ENCODE results near the gene MADCAM1. TPM values are rescaled to one million over a fixed set of nuclear protein-coding genes. Genes with fewer than 3 reads are reported as not detected.

The MADCAM1 gene
- total and polyA plus RNA-seq, 2 donors (not counting 1 experiment from before 2014, with no cell fraction given), result 0.70 to 2.5 TPM

GRCh38 chr19:524062-524674, 27.9 kb downstream of the MADCAM1 start:
- DNase-seq (no peak), ATAC-seq (ENCODE audit: low read depth) (no peak)
- Histone ChIP-seq H3K4me3 (ENCODE audit: control extremely low read depth in 1 of 5, extremely low read depth in 1 of 5, insufficient read depth in 1 of 5, low read depth in 2 of 5, low read length in 4 of 5) (no peak overlapping the region), H3K27ac (ENCODE audit: low read length in 2 of 2) (no peak overlapping the region), H3K9me3 (ENCODE audit: control extremely low read depth in 1 of 3, control insufficient read depth in 2 of 3, insufficient read depth in 1 of 3, low read length in 2 of 3) (peaks cover 0 to 13% (median 0%) of the 10 kb centered on the region in 3 donors), H3K9ac (ENCODE audit: low read length) (no peak overlapping the region), H3K4me1 (ENCODE audit: control insufficient read depth in 2 of 2, insufficient read depth in 2 of 2, low read length in 2 of 2) (no peaks in the 10 kb centered on the region), H3K36me3 (replicated peaks in 1 of 2; ENCODE audit: control extremely low read depth in 1 of 2, control insufficient read depth in 1 of 2, extremely low read depth in 1 of 2, insufficient read depth in 2 of 2, low read length in 1 of 2) (no peaks in the 10 kb centered on the region), H3K79me2 (ENCODE audit: control insufficient read depth, insufficient read depth, low read length) (no peaks in the 10 kb centered on the region), H2AFZ (ENCODE audit: insufficient read depth, low read depth, low read length, poor library complexity, severe bottlenecking) (no peak overlapping the region), H3K4me2 (replicated peaks; ENCODE audit: low read depth, low read length, poor library complexity, severe bottlenecking) (no peak overlapping the region), H3K27me3 (replicated peaks in 1 of 4; ENCODE audit: control extremely low read depth in 1 of 4, control insufficient read depth in 3 of 4, insufficient read depth in 4 of 4, low read length in 3 of 4) (peaks cover 0 to 4% (median 0%) of the 10 kb centered on the region in 4 experiments), H4K20me1 (ENCODE audit: control insufficient read depth, insufficient read depth, low read length, poor library complexity, severe bottlenecking) (no peaks in the 10 kb centered on the region)
- intact Hi-C loops (cut with micrococcal nuclease), result no loop called here
- no peaks in the 10 kb centered on the region for H3K4me1 Mint-ChIP-seq
- TF ChIP-seq CTCF (IDR thresholded peaks at IDR 0.05) (no peak), EZH2 (IDR thresholded peaks at IDR 0.05; ENCODE audit: borderline replicate concordance, insufficient read depth, low read depth, low read length, poor library complexity, severe bottlenecking) (no peak)
- 83% methylated on average over 29 of the region's 29 CpGs for WGBS (ENCODE audit: insufficient coverage)
- no peaks in the 10 kb centered on the region for H3K9me3 Mint-ChIP-seq (ENCODE audit: insufficient read depth)
- CTCF ChIA-PET, result interaction anchor here (1.1 kb wide), 1 partner anchor 13 kb away, joined by 5 read pairs; no protein-coding TSS in a partner anchor
- POLR2A ChIA-PET, result interaction anchor here (0.7 kb wide), 1 partner anchor 7 kb away, joined by 6 read pairs; the partner anchor contains the start of gene CDC34
- no peak overlapping the region for H3K27ac Mint-ChIP-seq
- no peak overlapping the region for H3K4me3 Mint-ChIP-seq
- peaks cover 9% of the 10 kb centered on the region for H3K27me3 Mint-ChIP-seq

GRCh38 chr19:525029-525428, 28.7 kb downstream of the MADCAM1 start:
- no peak for TF ChIP-seq CTCF (IDR thresholded peaks at IDR 0.05)
- no peak for TF ChIP-seq EZH2 (IDR thresholded peaks at IDR 0.05; ENCODE audit: borderline replicate concordance, insufficient read depth, low read depth, low read length, poor library complexity, severe bottlenecking)
- no peaks in the 10 kb centered on the region for H3K9me3 Mint-ChIP-seq (ENCODE audit: insufficient read depth)
- no peak overlapping the region for H3K27ac Mint-ChIP-seq
- ATAC-seq (ENCODE audit: low read depth) (no peak), DNase-seq (no peak)
- intact Hi-C loops (cut with micrococcal nuclease), result no loop called here
- Histone ChIP-seq H3K27me3 (replicated peaks in 1 of 4; ENCODE audit: control extremely low read depth in 1 of 4, control insufficient read depth in 3 of 4, insufficient read depth in 4 of 4, low read length in 3 of 4) (peaks cover 0 to 4% (median 0%) of the 10 kb centered on the region in 4 experiments), H3K4me2 (replicated peaks; ENCODE audit: low read depth, low read length, poor library complexity, severe bottlenecking) (no peak overlapping the region), H3K4me1 (ENCODE audit: control insufficient read depth in 2 of 2, insufficient read depth in 2 of 2, low read length in 2 of 2) (no peaks in the 10 kb centered on the region), H3K36me3 (replicated peaks in 1 of 2; ENCODE audit: control extremely low read depth in 1 of 2, control insufficient read depth in 1 of 2, extremely low read depth in 1 of 2, insufficient read depth in 2 of 2, low read length in 1 of 2) (no peaks in the 10 kb centered on the region), H2AFZ (ENCODE audit: insufficient read depth, low read depth, low read length, poor library complexity, severe bottlenecking) (no peak overlapping the region), H3K4me3 (ENCODE audit: control extremely low read depth in 1 of 5, extremely low read depth in 1 of 5, insufficient read depth in 1 of 5, low read depth in 2 of 5, low read length in 4 of 5) (no peak overlapping the region), H3K9me3 (ENCODE audit: control extremely low read depth in 1 of 3, control insufficient read depth in 2 of 3, insufficient read depth in 1 of 3, low read length in 2 of 3) (peaks cover 0 to 13% (median 0%) of the 10 kb centered on the region in 3 donors), H4K20me1 (ENCODE audit: control insufficient read depth, insufficient read depth, low read length, poor library complexity, severe bottlenecking) (no peaks in the 10 kb centered on the region), H3K79me2 (ENCODE audit: control insufficient read depth, insufficient read depth, low read length) (no peaks in the 10 kb centered on the region), H3K27ac (ENCODE audit: low read length in 2 of 2) (no peak overlapping the region), H3K9ac (ENCODE audit: low read length) (no peak overlapping the region)
- CTCF ChIA-PET, result no interaction called here
- WGBS (ENCODE audit: insufficient coverage), result 84% methylated on average over 13 of the region's 18 CpGs
- no peak overlapping the region for H3K4me3 Mint-ChIP-seq
- H3K4me1 Mint-ChIP-seq, result peaks cover under 1% of the 10 kb centered on the region
- H3K27me3 Mint-ChIP-seq, result peaks cover 9% of the 10 kb centered on the region
- POLR2A ChIA-PET, result no interaction called here

All from B cell (primary cell).